Measurements from ENCODE around the gene FANK1.
"Not testable (repeated sequence)": the region's sequence is repeated elsewhere in the genome, so short reads cannot be mapped to it uniquely, and the experiment has no call there.

Gene FANK1

DNA sequence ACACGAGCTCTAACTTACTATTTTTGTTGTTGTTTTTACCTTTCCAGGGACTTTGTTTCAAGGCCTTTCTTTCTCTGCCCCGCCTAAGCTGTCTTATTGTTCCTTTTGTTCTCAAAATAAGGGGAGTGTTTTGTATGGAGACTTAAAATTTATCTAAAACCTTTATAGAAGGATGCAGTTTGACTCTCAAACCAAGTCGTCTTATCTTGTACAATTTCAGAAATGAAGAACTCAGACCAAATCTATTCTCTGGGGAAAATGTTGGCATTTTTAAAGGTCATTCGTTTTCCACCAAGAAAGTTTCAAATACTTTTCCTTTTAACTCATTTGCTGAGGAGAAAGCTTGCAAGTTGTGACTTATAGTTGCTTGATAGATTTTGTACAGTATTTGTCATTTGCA lies 953 bp downstream of the FANK1 start:
- H3K27ac ChIP-seq; H3K4me3 ChIP-seq; DNase-seq (ENCODE audit: low spot score): not testable (repeated sequence)

DNA sequence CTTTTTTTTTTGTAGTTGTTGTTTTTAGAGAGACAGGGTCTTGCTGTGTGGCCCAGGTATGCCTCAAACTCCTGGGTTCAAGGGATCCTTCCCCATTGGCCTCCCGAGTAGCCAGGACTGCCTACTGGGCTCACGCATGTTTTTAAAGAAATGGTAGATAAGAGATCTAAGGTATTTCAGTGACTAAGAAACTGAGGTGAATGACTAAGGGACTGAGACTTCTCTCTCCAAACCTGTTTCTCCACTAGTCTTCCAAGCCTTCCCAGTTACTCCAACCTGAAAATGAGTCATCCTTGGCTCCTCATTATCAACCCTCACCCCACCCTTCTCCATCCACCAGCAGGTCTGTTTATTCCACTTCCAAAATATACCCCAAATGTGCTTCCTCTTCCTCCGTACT lies 4.6 kb downstream of the FANK1 start:
- H3K4me3 ChIP-seq; DNase-seq (ENCODE audit: low spot score); H3K27ac ChIP-seq: not testable (repeated sequence)

DNA sequence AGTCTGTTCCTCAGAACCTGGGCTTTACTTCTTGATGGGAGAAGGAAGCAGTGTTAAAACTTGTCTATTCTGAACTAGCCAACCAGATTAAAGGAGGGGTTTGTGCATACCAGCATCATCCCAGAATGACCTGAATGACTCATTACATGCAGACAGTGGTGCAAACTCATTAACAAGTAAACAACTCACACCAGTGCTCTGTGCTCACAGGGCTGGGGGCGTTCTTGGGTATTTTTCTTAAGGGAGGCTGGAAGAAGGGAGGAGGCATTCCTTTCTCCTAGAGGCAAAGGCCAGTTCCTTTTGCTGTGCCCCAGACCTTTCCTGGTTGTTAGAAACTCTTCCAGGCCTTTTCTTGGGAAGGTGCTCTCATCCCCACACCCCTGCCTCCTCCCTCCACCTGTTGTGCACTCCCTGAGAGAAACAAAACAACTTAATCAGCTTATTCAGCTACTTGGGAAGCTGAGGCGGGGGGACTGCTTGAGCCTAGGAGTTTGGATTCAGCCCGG lies 6.8 kb downstream of the FANK1 start:
- not testable (repeated sequence) for H3K27ac ChIP-seq; DNase-seq (ENCODE audit: low spot score); H3K4me3 ChIP-seq

DNA sequence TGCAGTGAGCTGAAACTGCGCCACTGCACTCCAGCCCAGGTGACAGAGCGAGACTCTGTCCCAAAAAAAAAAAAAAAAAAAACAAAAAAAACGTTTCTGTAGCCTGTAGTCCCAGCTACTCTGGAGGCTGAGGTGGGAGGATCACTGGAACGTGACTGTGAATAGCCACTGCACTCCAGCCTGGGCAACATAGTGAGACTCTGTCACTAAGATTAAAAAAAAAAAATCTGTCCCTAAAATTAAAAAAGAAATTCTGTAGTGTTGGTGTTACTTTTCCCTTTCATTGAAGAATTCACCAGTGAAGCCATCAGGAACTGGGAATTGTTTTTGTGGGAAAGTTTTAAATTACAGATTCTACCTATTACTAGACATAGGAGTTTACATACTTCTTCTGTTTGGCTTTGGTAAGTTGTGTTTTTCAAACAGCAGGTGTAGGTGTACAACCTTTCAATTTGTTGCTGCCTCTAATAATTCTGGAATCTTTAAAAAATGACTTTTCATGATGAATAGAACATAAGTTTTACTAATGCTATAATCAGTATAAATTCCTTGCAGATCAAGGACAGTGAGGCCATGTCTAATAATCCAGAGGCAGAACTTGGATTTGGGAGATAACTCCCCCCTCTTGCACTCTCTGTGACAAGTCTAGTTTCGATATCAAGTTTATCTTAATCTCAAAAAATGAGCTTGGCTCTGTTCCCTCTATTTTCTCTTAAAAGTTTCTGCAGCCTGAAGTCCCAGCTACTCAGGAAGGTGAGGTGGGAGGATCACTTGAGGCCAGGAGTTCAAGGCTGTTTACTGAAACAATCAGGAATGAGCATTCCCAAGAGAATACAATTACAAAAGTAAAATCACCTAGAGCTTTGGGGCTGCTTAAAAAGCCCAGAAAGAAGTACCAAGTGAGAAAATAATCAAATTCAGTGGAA lies 9.0 kb downstream of the FANK1 start:
- not testable (repeated sequence) for DNase-seq (ENCODE audit: low spot score); H3K27ac ChIP-seq; H3K4me3 ChIP-seq

DNA sequence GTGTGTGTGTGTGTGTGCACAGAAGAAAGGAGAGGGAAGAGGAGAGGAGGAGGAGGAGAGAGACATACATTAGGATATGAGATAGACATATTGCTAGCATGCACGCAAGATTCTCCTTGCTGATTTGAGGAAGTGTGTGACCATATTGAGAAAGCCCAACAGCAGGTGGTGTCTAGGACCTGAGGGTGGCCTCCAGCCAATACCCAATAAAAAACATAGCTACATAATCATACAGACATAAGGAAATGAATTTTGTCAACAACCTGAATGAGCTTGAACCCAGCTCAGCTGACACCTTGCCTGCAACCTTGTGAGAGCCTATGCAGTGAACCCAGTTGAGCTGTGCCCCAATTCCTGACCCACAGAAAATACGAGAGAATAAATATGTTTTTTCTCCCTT lies 11.2 kb downstream of the FANK1 start:
- H3K4me3 ChIP-seq; DNase-seq (ENCODE audit: low spot score); H3K27ac ChIP-seq: not testable (repeated sequence)

DNA sequence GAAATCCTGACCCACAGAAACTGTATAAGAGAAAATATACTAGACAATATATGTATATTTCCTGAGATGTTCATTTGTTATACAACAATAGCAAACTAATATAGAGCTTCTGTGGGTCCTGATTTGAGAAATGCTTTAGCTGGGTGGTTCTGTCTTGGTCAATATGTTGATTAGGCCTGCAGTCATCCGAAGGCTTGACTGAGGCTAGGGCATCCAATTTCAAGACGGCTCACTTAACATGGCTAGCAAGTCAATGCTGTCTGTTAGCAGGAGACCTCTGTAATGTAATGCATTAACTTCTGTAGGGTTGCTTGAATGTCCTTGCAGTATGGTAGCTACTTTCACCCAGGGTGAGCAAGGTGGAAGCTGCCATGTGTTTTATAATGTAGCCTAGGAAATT lies 12.4 kb downstream of the FANK1 start:
- H3K4me3 ChIP-seq; H3K27ac ChIP-seq; DNase-seq (ENCODE audit: low spot score): not testable (repeated sequence)

DNA sequence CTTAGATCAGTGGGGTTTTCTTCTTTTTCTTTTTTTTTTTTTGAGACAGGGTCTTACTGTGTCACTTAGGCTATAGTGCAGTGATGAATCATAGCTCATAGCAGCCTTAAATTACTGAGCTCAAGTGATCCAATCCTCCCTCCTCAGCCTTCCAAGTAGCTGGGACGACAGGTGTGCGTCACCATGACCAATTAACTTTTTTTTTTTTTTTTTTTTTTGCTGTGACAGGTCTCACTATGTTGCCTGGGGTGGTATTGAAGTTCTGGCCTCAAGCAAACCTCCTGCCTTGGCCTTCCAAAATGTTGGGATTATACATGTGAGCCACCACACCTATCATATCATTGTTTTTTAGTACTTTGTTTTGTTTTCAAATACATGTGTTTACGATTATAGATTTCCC lies 13.1 kb downstream of the FANK1 start:
- H3K27ac ChIP-seq; DNase-seq (ENCODE audit: low spot score): not testable (repeated sequence)

DNA sequence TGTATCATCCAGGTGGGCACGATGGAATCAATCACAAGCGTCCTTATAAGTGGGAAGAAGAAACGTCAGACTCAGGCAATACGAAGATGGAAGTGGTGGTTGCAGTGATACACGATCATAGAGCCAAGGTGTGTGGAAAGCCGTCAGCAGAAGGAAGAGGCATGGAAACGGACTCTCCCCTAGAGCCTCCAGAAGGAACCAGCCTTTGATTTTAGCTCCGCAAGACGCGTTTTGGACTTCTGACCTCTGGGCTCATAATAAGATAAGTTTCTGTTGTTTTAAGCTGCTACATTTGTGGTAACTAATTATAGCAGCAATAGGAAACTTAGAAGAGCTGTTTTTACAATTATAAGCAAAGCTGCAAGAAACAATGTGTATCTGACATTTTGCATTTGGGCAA lies 14.8 kb downstream of the FANK1 start:
- DNase-seq (ENCODE audit: low spot score): no peak

More for the DNA sequence above, 13.1 kb downstream of the FANK1 start:
- H3K4me3 ChIP-seq: not testable (repeated sequence)

DNA sequence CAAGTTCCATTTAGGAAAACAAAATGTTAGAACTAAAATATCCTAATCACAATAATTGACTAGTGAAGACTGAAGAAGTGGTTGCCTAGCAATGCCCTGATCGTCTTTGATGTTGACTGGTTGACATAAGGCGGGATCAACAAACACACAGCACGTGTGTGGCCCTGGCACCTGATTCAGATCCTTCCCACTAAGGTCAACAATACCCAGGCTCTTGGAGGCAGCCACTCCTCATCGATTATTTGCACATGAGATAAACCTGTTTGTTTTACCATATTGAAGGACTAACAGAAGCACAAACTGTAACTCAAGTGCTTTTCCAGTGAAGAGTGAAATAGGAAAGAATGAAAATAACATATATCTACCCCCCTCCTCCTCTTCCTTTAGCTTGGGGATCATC lies 15.6 kb downstream of the FANK1 start:
- TF ChIP-seq, protein P1, sequence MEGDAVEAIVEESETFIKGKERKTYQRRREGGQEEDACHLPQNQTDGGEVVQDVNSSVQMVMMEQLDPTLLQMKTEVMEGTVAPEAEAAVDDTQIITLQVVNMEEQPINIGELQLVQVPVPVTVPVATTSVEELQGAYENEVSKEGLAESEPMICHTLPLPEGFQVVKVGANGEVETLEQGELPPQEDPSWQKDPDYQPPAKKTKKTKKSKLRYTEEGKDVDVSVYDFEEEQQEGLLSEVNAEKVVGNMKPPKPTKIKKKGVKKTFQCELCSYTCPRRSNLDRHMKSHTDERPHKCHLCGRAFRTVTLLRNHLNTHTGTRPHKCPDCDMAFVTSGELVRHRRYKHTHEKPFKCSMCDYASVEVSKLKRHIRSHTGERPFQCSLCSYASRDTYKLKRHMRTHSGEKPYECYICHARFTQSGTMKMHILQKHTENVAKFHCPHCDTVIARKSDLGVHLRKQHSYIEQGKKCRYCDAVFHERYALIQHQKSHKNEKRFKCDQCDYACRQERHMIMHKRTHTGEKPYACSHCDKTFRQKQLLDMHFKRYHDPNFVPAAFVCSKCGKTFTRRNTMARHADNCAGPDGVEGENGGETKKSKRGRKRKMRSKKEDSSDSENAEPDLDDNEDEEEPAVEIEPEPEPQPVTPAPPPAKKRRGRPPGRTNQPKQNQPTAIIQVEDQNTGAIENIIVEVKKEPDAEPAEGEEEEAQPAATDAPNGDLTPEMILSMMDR (IDR thresholded peaks at IDR 0.05): no peak
- Histone ChIP-seq H3K27ac (no peak overlapping the region), H3K4me3 (no peak overlapping the region)
- no peak for DNase-seq (ENCODE audit: low spot score)

More for the DNA sequence above, 14.8 kb downstream of the FANK1 start:
- Histone ChIP-seq H3K4me3 (no peak overlapping the region), H3K27ac (no peak overlapping the region)
- TF ChIP-seq, protein P1 (IDR thresholded peaks at IDR 0.05): no peak

DNA sequence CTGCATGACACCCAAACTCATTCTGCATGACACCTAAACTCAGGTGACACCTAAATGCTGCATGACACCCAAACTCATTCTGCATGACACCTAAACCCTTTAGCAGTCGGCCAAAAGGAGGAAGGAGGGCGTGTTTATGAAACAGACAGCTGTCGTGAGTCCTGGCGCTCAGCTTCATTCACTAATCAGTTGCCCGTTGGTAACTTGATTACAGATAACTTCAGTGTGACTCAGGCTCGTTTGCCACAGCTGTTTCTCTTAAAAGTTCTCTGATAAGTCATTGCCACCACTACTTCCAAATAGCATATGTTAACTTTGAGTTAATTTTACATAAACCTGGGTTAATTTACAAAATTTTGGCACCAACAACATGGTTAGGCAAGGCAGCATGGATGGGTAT lies 16.9 kb downstream of the FANK1 start:
- H3K4me3 ChIP-seq; DNase-seq (ENCODE audit: low spot score); H3K27ac ChIP-seq: not testable (repeated sequence)

DNA sequence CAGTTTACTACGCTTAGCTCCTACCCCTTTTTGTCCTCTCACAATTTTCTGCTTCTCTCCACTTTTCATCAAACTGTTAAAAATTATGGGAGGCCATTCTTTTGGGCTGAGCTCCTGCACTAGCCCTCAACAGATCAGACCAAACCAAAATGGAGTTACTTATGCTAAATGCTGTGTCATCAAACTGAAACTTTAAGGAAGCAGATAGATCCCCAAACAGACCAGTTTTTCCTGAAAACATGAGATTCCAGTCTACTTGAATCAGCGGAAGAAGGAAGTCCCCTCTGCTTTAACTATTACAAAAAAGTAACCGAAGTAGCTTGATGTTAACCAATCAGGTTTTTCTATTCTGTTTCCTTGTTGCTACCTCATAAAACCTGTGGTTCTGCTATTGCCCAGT lies 20.6 kb downstream of the FANK1 start:
- no peak overlapping the region for H3K27ac ChIP-seq
- no peak overlapping the region for H3K4me3 ChIP-seq
- TF ChIP-seq, protein P1 (IDR thresholded peaks at IDR 0.05): no peak
- DNase-seq (ENCODE audit: low spot score): no peak

DNA sequence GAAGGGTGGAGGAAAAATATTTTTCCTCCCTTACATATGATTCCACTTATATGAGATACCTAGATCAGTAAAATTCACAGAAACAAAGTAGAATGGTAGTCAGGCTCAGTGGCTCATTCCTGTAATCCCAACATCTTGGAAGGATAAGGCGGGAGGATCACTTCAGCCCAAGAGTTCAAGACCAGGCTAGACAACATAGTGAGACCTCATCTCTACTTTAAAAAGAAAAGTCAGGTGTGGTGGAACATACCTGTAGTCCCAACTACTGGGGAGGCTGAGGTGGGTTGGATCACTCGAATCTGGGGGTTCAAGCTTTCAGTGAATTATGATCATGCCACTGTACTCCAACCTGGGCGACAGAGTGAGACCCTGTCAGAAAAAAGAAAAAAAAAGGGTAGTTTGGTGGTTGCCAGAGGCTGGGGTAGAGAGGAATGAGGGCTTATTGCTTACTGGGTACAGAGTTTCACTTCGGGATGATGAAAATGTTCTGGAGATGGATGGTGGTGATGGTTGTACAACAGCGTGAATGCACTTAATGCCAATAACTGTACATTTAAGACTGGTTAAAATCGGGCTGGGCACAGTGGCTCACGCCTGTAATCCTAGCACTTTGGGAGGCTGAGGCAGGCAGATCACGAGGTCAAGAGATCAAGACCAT lies 21.5 kb downstream of the FANK1 start:
- not testable (repeated sequence) for DNase-seq (ENCODE audit: low spot score); H3K27ac ChIP-seq; H3K4me3 ChIP-seq

DNA sequence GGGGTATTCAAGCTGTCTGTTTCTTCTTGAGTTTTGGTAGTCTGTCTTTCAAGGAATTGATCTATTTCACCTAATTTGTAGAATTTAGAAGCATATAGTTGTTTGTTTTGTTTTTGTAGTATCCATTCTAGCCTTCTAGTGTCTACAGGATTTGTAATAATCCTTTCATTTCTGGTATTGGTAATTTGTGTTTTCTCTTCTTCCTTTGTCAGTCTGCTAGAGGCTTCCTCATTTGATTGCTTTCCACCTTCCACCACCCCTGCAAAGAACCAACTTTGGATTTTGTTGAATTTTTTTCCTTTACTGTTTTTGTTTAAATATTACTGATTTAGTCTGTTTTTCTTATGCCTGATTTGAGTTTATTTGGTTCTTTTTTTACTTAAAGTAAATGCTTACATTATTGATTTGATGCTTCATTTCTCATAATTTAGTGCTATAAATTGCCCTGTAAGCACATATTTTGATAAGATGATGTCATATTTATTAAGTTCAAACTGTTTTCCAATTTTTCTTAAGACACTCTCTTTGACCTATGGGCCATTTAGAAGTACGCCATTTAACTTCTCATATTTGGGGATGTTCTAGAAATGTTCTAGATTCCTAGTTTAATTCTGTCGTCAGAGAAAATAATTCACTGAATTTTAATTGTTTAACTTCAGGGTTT lies 25.4 kb downstream of the FANK1 start:
- not testable (repeated sequence) for H3K4me3 ChIP-seq; H3K27ac ChIP-seq; DNase-seq (ENCODE audit: low spot score)
